PC-3 (cell line): Measurements from ENCODE around the gene SEL1L2. TPM values are rescaled to one million over a fixed set of nuclear protein-coding genes. Genes with fewer than 3 reads are reported as not detected.

Experiments used
- ATAC-seq: fragments of 200-7000 bp; cut with Tn5 transposase; 2 replicates; pipeline ENCODE4 v1.9.1; 2020; ENCODE audit warnings: mild to moderate bottlenecking, moderate library complexity
- BruUV-seq: library from RNA; stranded (reverse); fragments of 400-500 nt; replicated peaks from 2 replicates; lab custom pipeline; 2021; lab: Mats Ljungman, UMichigan
- CTCF ChIA-PET: fragments of 300-600 bp; sonication (Branson Sonifier 250); formaldehyde crosslinking; loops from one replicate; lab custom pipeline; 2022; ENCODE audit warnings: antibody characterized with exemption; lab: Charles Lee
- POLR2A ChIA-PET: fragments of 300-600 bp; sonication (Branson Sonifier 250); formaldehyde crosslinking; loops from one replicate; lab custom pipeline; 2022; ENCODE audit warnings: antibody characterized with exemption; ENCODE audit not compliant: unreplicated experiment; lab: Charles Lee
- DNase-seq: peaks from one replicate; pipeline ENCODE4 v3.0.0-alpha.2; 2015
- H2AFZ ChIP-seq: fragments of 300-600 bp; sonication (generic); 2 replicates; pipeline ENCODE4 v1.6.0; 2016; ENCODE audit warnings: antibody characterized with exemption, low read length
- H3F3A ChIP-seq: fragments of 300-600 bp; sonication (generic); one replicate; pipeline ENCODE4 v1.6.0; 2017; ENCODE audit warnings: antibody characterized with exemption, low read length, control low read depth, mild to moderate bottlenecking; ENCODE audit not compliant: unreplicated experiment
- H3K27ac ChIP-seq: fragments of 300-600 bp; sonication (generic); 2 replicates; pipeline ENCODE4 v1.5.1; 2016; ENCODE audit warnings: mild to moderate bottlenecking, low read length
- H3K27me3 ChIP-seq: fragments of 300-600 bp; sonication (generic); 2 replicates; pipeline ENCODE4 v1.6.1; 2016; ENCODE audit warnings: low read length, mixed read lengths
- H3K36me3 ChIP-seq: fragments of 300-600 bp; sonication (generic); 2 replicates; pipeline ENCODE4 v1.6.1; 2016; ENCODE audit warnings: low read depth, mixed run types, low read length, mixed read lengths
- H3K4me1 ChIP-seq: fragments of 300-600 bp; sonication (generic); 2 replicates; pipeline ENCODE4 v1.5.1; 2016; ENCODE audit warnings: low read length; ENCODE audit not compliant: insufficient read depth
- H3K4me2 ChIP-seq: fragments of 300-600 bp; sonication (generic); 2 replicates; pipeline ENCODE4 v1.6.0; 2016; ENCODE audit warnings: low read length
- H3K4me3 ChIP-seq: fragments of 300-600 bp; sonication (generic); 2 replicates; pipeline ENCODE4 v1.5.1; 2016; ENCODE audit warnings: mild to moderate bottlenecking, low read length, mixed read lengths
- H3K79me2 ChIP-seq: fragments of 300-600 bp; sonication (generic); 2 replicates; pipeline ENCODE4 v1.6.1; 2017; ENCODE audit warnings: low read length, mixed read lengths
- H3K9ac ChIP-seq: fragments of 300-600 bp; sonication (generic); 2 replicates; pipeline ENCODE4 v1.6.0; 2016; ENCODE audit warnings: mild to moderate bottlenecking, low read length
- H3K9me2 ChIP-seq: fragments of 300-600 bp; sonication (generic); replicated peaks from 2 replicates; pipeline ENCODE4 v1.6.1; 2016; ENCODE audit warnings: mixed run types, low read length, mixed read lengths
- H3K9me3 ChIP-seq: fragments of 300-600 bp; sonication (generic); 2 replicates; pipeline ENCODE4 v1.6.1; 2016; ENCODE audit warnings: low read length, mixed read lengths
- H4K20me1 ChIP-seq: fragments of 300-600 bp; sonication (generic); 2 replicates; pipeline ENCODE4 v1.6.1; 2016; ENCODE audit warnings: low read length, mixed read lengths
- CTCF ChIP-seq: fragments of 300-600 bp; sonication (generic); conservative IDR thresholded peaks from 2 replicates; pipeline ENCODE4 v1.5.1; 2017; ENCODE audit warnings: antibody characterized with exemption, low read depth, mild to moderate bottlenecking, low read length
- EZH2 ChIP-seq: fragments of 300-600 bp; sonication (generic); IDR thresholded peaks from one replicate; pipeline ENCODE4 v1.6.1; 2017; ENCODE audit warnings: antibody characterized with exemption, mild to moderate bottlenecking, low read length; ENCODE audit not compliant: unreplicated experiment
- EZH2phosphoT487 ChIP-seq: fragments of 300-600 bp; sonication (generic); IDR thresholded peaks from 2 replicates; pipeline ENCODE4 v1.6.1; 2018; ENCODE audit warnings: mild to moderate bottlenecking, antibody characterized with exemption, low read length, borderline replicate concordance
- intact Hi-C: fragments of 100-400 bp; cut with micrococcal nuclease; formaldehyde crosslinking; loops from 2 replicates; pipeline ENCODE4 v1.9.0; 2023
- total RNA-seq: library from RNA; depleted of rRNA; stranded (reverse); fragments of >200 nt; gene quantifications from 2 replicates; pipeline ENCODE4 v1.2.3, GENCODE V29; 2014

The SEL1L2 gene
- total RNA-seq, 1 experiment from 2014 or later = not detected

- Histone ChIP-seq H3K9ac (no peak overlapping the region), H3K4me2 (no peak overlapping the region), H4K20me1 (no peaks in the 10 kb centered on the region), H3K27ac (no peak overlapping the region), H3F3A (no peaks in the 10 kb centered on the region), H3K9me3 (no peaks in the 10 kb centered on the region), H2AFZ (no peak overlapping the region), H3K4me3 (no peak overlapping the region), H3K9me2 (no peaks in the 10 kb centered on the region), H3K79me2 (no peaks in the 10 kb centered on the region), H3K27me3 (peaks cover 38% of the 10 kb centered on the region), H3K36me3 (no peaks in the 10 kb centered on the region), H3K4me1 (no peaks in the 10 kb centered on the region)
- ChIA-PET POLR2A (no interaction called here), CTCF (no interaction called here)
- no peak for TF ChIP-seq CTCF
- TF ChIP-seq EZH2 = no peak
- no peak for TF ChIP-seq EZH2phosphoT487
- ATAC-seq = no peak
- no peak for DNase-seq
- intact Hi-C loops = no loop called here
- no TSS peak for BruUV-seq
These were observed 122.1 kb downstream of the SEL1L2 start for GRCh38 chr20:13868331-13868730.

- Histone ChIP-seq H3K36me3 (no peaks in the 10 kb centered on the region), H3K4me3 (no peak overlapping the region), H3K9me2 (no peaks in the 10 kb centered on the region), H3K27ac (no peak overlapping the region), H2AFZ (no peak overlapping the region), H3K4me1 (no peaks in the 10 kb centered on the region), H3F3A (no peaks in the 10 kb centered on the region), H3K9ac (no peak overlapping the region), H4K20me1 (no peaks in the 10 kb centered on the region), H3K9me3 (no peaks in the 10 kb centered on the region), H3K4me2 (no peak overlapping the region), H3K79me2 (no peaks in the 10 kb centered on the region), H3K27me3 (peaks cover 48% of the 10 kb centered on the region)
- no peak for DNase-seq
- ChIA-PET POLR2A (no interaction called here), CTCF (no interaction called here)
- no TSS peak for BruUV-seq
- intact Hi-C loops = no loop called here
- no peak for ATAC-seq
- TF ChIP-seq EZH2phosphoT487 = no peak
These were observed 124.5 kb downstream of the SEL1L2 start for GRCh38 chr20:13865791-13866351.

- no peak for ATAC-seq
- Histone ChIP-seq H3K9me3 (no peaks in the 10 kb centered on the region), H4K20me1 (no peaks in the 10 kb centered on the region), H3K4me3 (no peak overlapping the region), H3F3A (no peaks in the 10 kb centered on the region), H3K4me1 (no peaks in the 10 kb centered on the region), H3K9me2 (no peaks in the 10 kb centered on the region), H3K9ac (no peak overlapping the region), H3K79me2 (no peaks in the 10 kb centered on the region), H3K4me2 (no peak overlapping the region), H2AFZ (no peak overlapping the region), H3K36me3 (no peaks in the 10 kb centered on the region), H3K27me3 (peaks cover 55% of the 10 kb centered on the region), H3K27ac (no peak overlapping the region)
- CTCF ChIA-PET = no interaction called here
- TF ChIP-seq EZH2phosphoT487 = no peak
- no peak for TF ChIP-seq EZH2
- TF ChIP-seq CTCF = no peak
- no TSS peak for BruUV-seq
- POLR2A ChIA-PET = no interaction called here
- DNase-seq = no peak
- intact Hi-C loops = no loop called here
These were observed 125.3 kb downstream of the SEL1L2 start for GRCh38 chr20:13865156-13865555.
